Activated naive CD4-positive, alpha-beta T cell treated with anti-CD3 and anti-CD28 coated beads, Interleukin-2, amount 10 ng/mL, durations not matched to agents 7 days and 5 days (primary cell): ENCODE data around the gene ILDR1.

Experiments used
- CTCF ChIA-PET: fragments of 350-600 bp; sonication (Branson Sonifier 250); formaldehyde crosslinking; loops from one replicate; lab custom pipeline; 2021; ENCODE audit warnings: antibody characterized with exemption; lab: Charles Lee
- DNase-seq: peaks from one replicate; pipeline ENCODE4 v3.0.0-alpha.2; 2020
- H3K27ac Mint-ChIP-seq: one replicate; pipeline ENCODE4 v1.8.0; 2021; ENCODE audit warnings: mild to moderate bottlenecking, moderate library complexity, mixed read lengths
- H3K27me3 Mint-ChIP-seq: one replicate; pipeline ENCODE4 v1.8.0; 2021; ENCODE audit warnings: mild to moderate bottlenecking, mixed read lengths
- H3K36me3 Mint-ChIP-seq: one replicate; pipeline ENCODE4 v1.8.0; 2021; ENCODE audit warnings: mixed read lengths
- H3K4me1 Mint-ChIP-seq: one replicate; pipeline ENCODE4 v1.8.0; 2021; ENCODE audit warnings: mixed read lengths
- H3K4me3 Mint-ChIP-seq: one replicate; pipeline ENCODE4 v1.8.0; 2021; ENCODE audit warnings: mild to moderate bottlenecking, moderate library complexity, mixed read lengths
- H3K9me3 Mint-ChIP-seq: one replicate; pipeline ENCODE4 v1.8.0; 2021; ENCODE audit warnings: mixed read lengths

Gene ILDR1

GRCh38 chr3:122004991-122005565, 17.0 kb downstream of the ILDR1 start:
- Mint-ChIP-seq H3K4me3 (no peak overlapping the region), H3K27ac (no peak overlapping the region)
- CTCF ChIA-PET, result interaction anchor here (1.7 kb wide), 1 partner anchor 10 kb away, joined by 5 read pairs; no protein-coding TSS in a partner anchor

GRCh38 chr3:122004107-122004506, 17.9 kb downstream of the ILDR1 start:
- Mint-ChIP-seq H3K4me1 (peaks cover 2% of the 10 kb centered on the region), H3K4me3 (no peak overlapping the region), H3K27ac (no peak overlapping the region), H3K27me3 (peaks cover 35% of the 10 kb centered on the region), H3K9me3 (no peaks in the 10 kb centered on the region), H3K36me3 (no peaks in the 10 kb centered on the region)
- DNase-seq, result no peak
- CTCF ChIA-PET, result no interaction called here

More at GRCh38 chr3:122004991-122005565, 17.0 kb downstream of the ILDR1 start:
- H3K9me3 Mint-ChIP-seq, result no peaks in the 10 kb centered on the region
- peaks cover 2% of the 10 kb centered on the region for H3K4me1 Mint-ChIP-seq
- DNase-seq, result no peak
- H3K27me3 Mint-ChIP-seq, result peaks cover 40% of the 10 kb centered on the region
- no peaks in the 10 kb centered on the region for H3K36me3 Mint-ChIP-seq

GRCh38 chr3:122003606-122004005, 18.4 kb downstream of the ILDR1 start:
- no peak for DNase-seq
- Mint-ChIP-seq H3K4me3 (no peak overlapping the region), H3K36me3 (no peaks in the 10 kb centered on the region), H3K27me3 (peaks cover 36% of the 10 kb centered on the region), H3K4me1 (peaks cover 2% of the 10 kb centered on the region), H3K9me3 (no peaks in the 10 kb centered on the region), H3K27ac (no peak overlapping the region)
- CTCF ChIA-PET, result no interaction called here

GRCh38 chr3:122003112-122003511, 18.9 kb downstream of the ILDR1 start:
- Mint-ChIP-seq H3K36me3 (no peaks in the 10 kb centered on the region), H3K9me3 (no peaks in the 10 kb centered on the region), H3K4me3 (no peak overlapping the region), H3K4me1 (peaks cover 4% of the 10 kb centered on the region), H3K27me3 (peaks cover 34% of the 10 kb centered on the region), H3K27ac (no peak overlapping the region)
- CTCF ChIA-PET, result no interaction called here
- DNase-seq, result no peak

GRCh38 chr3:122002611-122003010, 19.4 kb downstream of the ILDR1 start:
- H3K27me3 Mint-ChIP-seq, result peaks cover 33% of the 10 kb centered on the region
- CTCF ChIA-PET, result no interaction called here
- H3K27ac Mint-ChIP-seq, result no peak overlapping the region
- DNase-seq, result no peak
- no peaks in the 10 kb centered on the region for H3K9me3 Mint-ChIP-seq
- H3K36me3 Mint-ChIP-seq, result no peaks in the 10 kb centered on the region
- no peak overlapping the region for H3K4me3 Mint-ChIP-seq
- peaks cover 7% of the 10 kb centered on the region for H3K4me1 Mint-ChIP-seq

- no peaks in the 10 kb centered on the region for H3K36me3 Mint-ChIP-seq
- no peak overlapping the region for H3K27ac Mint-ChIP-seq
- CTCF ChIA-PET, result no interaction called here
- peaks cover 7% of the 10 kb centered on the region for H3K4me1 Mint-ChIP-seq
- peaks cover 35% of the 10 kb centered on the region for H3K27me3 Mint-ChIP-seq
- H3K9me3 Mint-ChIP-seq, result no peaks in the 10 kb centered on the region
- no peak overlapping the region for H3K4me3 Mint-ChIP-seq
- DNase-seq, result no peak
Measured at GRCh38 chr3:122001892-122002291, 20.2 kb downstream of the ILDR1 start.

GRCh38 chr3:122000936-122001605, 21.0 kb downstream of the ILDR1 start:
- Mint-ChIP-seq H3K4me3 (no peak overlapping the region), H3K4me1 (peaks cover 10% of the 10 kb centered on the region), H3K9me3 (no peaks in the 10 kb centered on the region), H3K36me3 (no peaks in the 10 kb centered on the region), H3K27me3 (peaks cover 32% of the 10 kb centered on the region), H3K27ac (no peak overlapping the region)
- CTCF ChIA-PET, result no interaction called here
- DNase-seq, result no peak

- CTCF ChIA-PET, result no interaction called here
- H3K27me3 Mint-ChIP-seq, result peaks cover 24% of the 10 kb centered on the region
- no peaks in the 10 kb centered on the region for H3K36me3 Mint-ChIP-seq
- no peak overlapping the region for H3K27ac Mint-ChIP-seq
- no peak for DNase-seq
- H3K9me3 Mint-ChIP-seq, result no peaks in the 10 kb centered on the region
- H3K4me1 Mint-ChIP-seq, result peaks cover 20% of the 10 kb centered on the region
- no peak overlapping the region for H3K4me3 Mint-ChIP-seq
Measured at GRCh38 chr3:121999931-122000330, 22.1 kb downstream of the ILDR1 start.

GRCh38 chr3:121998611-121999473, 23.2 kb downstream of the ILDR1 start:
- Mint-ChIP-seq H3K4me1 (peaks cover 20% of the 10 kb centered on the region), H3K9me3 (no peaks in the 10 kb centered on the region), H3K27me3 (peaks cover 18% of the 10 kb centered on the region), H3K27ac (no peak overlapping the region), H3K4me3 (no peak overlapping the region), H3K36me3 (no peaks in the 10 kb centered on the region)
- DNase-seq, result no peak
- CTCF ChIA-PET, result no interaction called here

- Mint-ChIP-seq H3K27ac (no peak overlapping the region), H3K4me3 (no peak overlapping the region), H3K27me3 (peaks cover 18% of the 10 kb centered on the region), H3K36me3 (no peaks in the 10 kb centered on the region), H3K9me3 (no peaks in the 10 kb centered on the region), H3K4me1 (peaks cover 18% of the 10 kb centered on the region)
- CTCF ChIA-PET, result no interaction called here
- no peak for DNase-seq
Measured at GRCh38 chr3:121998030-121998580, 23.9 kb downstream of the ILDR1 start.

- Mint-ChIP-seq H3K9me3 (no peaks in the 10 kb centered on the region), H3K36me3 (no peaks in the 10 kb centered on the region), H3K4me1 (peaks cover 18% of the 10 kb centered on the region), H3K4me3 (no peak overlapping the region), H3K27ac (no peak overlapping the region), H3K27me3 (peaks cover 18% of the 10 kb centered on the region)
- CTCF ChIA-PET, result interaction anchor here (1.8 kb wide), 1 partner anchor 13 kb away, joined by 6 read pairs; no protein-coding TSS in a partner anchor
- DNase-seq, result no peak
Measured at GRCh38 chr3:121997372-121997771, 24.7 kb downstream of the ILDR1 start.

- H3K27ac Mint-ChIP-seq, result no peak overlapping the region
- H3K9me3 Mint-ChIP-seq, result no peaks in the 10 kb centered on the region
- H3K4me1 Mint-ChIP-seq, result peaks cover 18% of the 10 kb centered on the region
Measured at GRCh38 chr3:121996441-121996840, 25.6 kb downstream of the ILDR1 start.

GRCh38 chr3:121995161-121996137, 26.6 kb downstream of the ILDR1 start:
- DNase-seq, result peak; percentile 49
- H3K36me3 Mint-ChIP-seq, result no peaks in the 10 kb centered on the region
- no peaks in the 10 kb centered on the region for H3K9me3 Mint-ChIP-seq
- peak overlapping the region; percentile 30 for H3K27ac Mint-ChIP-seq
- CTCF ChIA-PET, result interaction anchor here (0.6 to 2.0 kb wide), 7 partner anchors 10 to 447 kb away, joined by 3 to 11 read pairs (median 3); no protein-coding TSS in a partner anchor
- H3K4me1 Mint-ChIP-seq, result peaks cover 18% of the 10 kb centered on the region
- H3K4me3 Mint-ChIP-seq, result no peak overlapping the region
- peaks cover 8% of the 10 kb centered on the region for H3K27me3 Mint-ChIP-seq

More at GRCh38 chr3:121996441-121996840, 25.6 kb downstream of the ILDR1 start:
- CTCF ChIA-PET, result interaction anchor here (0.7 to 2.0 kb wide), 6 partner anchors 9 to 448 kb away, joined by 3 to 11 read pairs (median 4); no protein-coding TSS in a partner anchor
- Mint-ChIP-seq H3K4me3 (no peak overlapping the region), H3K36me3 (no peaks in the 10 kb centered on the region), H3K27me3 (peaks cover 15% of the 10 kb centered on the region)
- DNase-seq, result no peak
